HK-2 (cell line): ENCODE measurements around the gene AP3D1.

Experiments
- DNase-seq: peaks from one replicate; pipeline ENCODE4 v3.0.0-alpha.2; 2018; ENCODE audit not compliant: unreplicated experiment

Gene AP3D1

GRCh38 chr19:2181633-2181997 lies 30.2 kb upstream of the AP3D1 start:
- no peak for DNase-seq

GRCh38 chr19:2180881-2181632 lies 29.7 kb upstream of the AP3D1 start:
- DNase-seq: no peak

- DNase-seq: no peak
Observed at GRCh38 chr19:2180114-2180513, 28.7 kb upstream of the AP3D1 start.

GRCh38 chr19:2179095-2179494 lies 27.7 kb upstream of the AP3D1 start:
- DNase-seq: no peak

GRCh38 chr19:2176337-2176994 lies 25.1 kb upstream of the AP3D1 start:
- DNase-seq: no peak

DNA sequence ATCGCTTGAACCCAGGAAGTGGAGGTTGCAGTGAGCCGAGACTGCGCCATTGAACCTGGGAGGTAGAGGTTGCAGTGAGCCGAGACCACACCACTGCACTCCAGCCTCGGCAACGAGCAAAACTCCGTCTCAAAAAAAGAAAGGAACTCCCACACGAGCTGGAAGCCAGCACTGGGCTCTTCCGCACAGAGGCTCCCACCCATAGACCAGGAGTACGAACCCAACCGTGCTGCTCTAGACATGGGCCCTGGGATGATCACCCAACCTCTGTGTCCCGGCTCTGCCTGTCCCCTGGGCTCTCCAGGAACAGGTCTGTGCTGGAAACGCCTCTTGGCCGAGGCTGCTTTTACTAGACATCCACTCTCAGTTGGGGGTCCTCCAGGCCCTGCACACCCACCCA lies 24.4 kb upstream of the AP3D1 start:
- DNase-seq: no peak

GRCh38 chr19:2173767-2174577 lies 22.6 kb upstream of the AP3D1 start:
- no peak for DNase-seq

DNA sequence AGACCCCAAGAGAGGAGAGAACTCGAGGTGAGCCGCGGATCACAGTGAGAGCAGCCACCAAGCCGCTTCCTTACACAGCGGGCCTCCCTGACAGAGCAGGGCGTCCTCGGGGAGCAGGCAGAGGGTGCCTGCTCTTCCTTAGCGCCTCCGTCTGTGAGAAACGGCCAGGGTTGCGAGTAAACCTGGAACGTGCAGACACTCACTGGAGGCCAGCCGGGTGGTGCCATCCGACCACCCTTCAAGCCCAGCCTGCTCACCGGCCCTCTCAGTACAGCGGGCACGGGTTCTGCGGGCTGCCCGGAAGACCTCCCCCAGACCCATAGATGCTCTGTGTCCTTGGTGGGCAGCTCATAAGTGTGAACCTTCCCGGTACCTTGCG lies 22.0 kb upstream of the AP3D1 start:
- DNase-seq: no peak

DNA sequence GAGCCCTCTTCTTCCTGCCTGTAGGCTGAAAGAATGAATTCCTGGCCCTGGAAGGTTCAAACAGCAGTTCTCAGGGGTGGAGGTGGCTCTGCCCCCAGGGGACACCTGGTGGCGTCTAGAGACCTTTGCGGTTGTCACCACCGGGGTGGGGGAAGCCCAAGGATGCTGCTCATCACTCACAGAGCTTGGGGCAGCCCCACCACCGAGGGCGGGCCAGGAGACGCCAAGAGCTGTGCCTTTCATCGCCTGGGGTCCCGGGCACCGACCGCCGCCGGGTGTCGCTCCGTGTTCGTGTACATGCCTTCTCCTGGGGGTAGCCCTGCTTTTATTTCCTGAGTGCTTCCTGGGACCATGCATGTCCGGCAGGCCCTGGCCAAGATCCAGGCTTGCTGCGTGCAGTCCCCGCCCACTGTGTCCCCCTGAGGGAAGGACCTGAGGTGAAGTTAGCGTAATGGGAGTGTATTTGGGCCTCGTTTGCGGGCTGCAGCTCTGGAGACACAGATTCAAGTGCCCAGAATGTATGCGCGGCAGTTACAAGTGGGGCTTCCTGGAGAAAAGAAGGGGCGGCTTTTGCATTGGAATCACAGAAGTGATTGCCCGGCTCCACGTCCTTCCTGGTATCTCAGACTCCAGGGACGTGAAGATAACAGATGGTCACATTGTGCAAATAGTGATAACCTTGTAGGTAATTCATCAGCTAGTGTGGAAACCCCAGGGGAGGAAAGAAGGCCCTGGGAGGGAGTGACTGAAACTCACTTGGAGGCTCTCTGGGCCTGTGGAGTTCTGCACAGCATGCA lies 20.2 kb upstream of the AP3D1 start:
- no peak for DNase-seq

DNA sequence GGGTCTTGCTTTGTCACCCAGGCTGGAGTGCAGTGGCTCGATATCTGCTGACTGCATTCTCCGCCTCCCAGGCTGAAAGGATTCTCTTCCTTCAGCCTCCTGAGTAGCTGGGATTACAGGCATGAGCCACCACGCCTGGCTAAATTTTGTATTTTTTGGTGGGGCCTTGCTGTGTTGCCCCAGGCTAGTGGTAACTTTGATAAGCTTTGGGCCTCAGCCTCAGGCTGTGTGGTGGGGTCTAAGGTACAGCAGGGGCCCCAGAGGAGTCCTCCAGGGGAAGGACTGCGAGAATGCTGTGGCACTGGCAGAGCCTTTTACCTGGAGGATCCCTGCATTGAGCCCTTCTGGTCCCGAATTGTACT lies 19.6 kb upstream of the AP3D1 start:
- DNase-seq: no peak

GRCh38 chr19:2170219-2170618 lies 18.9 kb upstream of the AP3D1 start:
- DNase-seq: peak; percentile 33

DNA sequence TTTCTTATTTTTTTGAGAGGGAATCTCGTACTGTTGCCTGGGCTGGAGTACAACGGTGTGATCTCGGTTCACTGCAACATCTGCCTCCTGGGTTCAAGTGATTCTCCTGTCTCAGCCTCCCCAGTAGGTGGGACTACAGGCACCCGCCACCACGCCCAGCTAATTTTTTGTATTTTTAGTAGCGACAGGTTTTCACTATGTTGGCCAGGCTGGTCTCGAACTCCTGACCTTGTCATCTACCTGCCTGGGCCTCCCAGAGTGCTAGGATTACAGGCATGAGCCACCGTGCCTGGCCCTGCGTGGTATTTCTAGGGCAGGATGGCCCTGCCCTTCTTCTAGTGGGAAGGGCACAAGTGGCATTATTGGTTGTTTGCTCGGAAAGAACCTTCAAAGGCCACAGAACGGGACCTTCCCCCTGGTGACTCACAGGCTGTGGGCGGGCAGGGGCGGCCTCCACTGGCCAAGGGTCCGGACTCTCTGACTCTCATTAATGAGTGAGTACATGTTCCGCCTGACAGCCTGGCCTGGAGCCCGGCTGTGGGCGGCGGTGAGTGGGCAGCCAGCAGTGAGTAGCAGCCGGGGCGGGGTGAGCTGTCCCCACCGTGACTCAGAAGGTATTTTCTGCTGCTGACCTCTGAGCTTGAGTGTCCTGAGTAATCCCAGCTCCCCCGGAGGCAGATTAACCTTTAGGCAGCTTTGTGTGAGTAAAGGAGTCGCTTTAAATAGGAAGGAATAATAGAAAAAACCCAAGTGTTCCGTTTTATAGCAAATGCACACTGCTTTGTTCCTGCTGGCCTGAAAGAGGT lies 17.5 kb upstream of the AP3D1 start:
- DNase-seq: peak; percentile 98

- DNase-seq: peak; percentile 38
Observed at GRCh38 chr19:2167896-2168618, 16.7 kb upstream of the AP3D1 start.

DNA sequence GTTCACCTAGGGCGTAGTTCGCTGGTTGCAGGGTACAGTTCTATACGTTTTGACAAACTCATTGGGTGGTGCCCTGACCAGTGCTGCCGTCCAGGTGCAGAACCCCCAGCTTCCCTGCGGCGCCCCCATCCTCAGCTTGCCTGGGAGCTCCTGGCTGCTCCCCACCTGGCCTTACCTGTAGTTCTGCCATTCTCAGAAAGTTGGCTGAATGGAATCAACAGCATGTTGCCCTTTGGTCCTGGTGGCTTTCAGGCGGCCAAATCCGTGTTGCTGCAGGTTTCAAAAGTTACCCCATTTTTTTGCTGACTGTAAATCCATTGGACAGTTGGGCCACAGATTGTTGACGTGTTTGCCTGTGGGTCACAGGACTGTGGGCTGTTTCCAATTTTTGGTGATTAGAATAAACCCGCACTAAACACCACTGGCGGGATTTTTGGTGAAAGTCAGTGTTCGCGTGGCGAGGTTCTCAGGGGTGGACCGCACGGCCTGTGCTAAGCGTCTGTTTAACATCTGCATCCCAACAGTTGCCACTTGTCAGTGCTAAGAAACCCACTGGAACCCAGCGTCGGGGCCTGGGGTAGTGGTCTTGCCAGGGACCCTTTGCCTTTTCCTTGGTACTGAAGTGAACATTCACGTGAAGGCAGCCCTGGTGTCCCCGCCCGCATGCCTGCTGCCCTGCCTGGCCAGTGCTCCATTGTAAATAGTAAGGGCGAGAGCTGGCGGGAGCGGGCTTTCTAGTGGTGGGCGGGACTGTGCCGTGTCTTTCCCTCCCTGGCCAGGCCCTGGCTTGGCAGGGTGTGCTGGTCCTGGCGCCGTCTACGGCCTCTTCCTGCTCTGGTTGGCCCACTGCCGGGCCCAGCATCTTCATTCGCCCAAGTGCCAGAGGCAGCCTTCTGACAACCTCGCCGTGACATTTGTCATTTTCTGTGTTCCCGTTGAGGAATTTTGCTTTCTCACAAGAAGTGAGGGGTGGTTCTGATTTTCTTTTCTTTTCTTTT lies 15.7 kb upstream of the AP3D1 start:
- no peak for DNase-seq

DNA sequence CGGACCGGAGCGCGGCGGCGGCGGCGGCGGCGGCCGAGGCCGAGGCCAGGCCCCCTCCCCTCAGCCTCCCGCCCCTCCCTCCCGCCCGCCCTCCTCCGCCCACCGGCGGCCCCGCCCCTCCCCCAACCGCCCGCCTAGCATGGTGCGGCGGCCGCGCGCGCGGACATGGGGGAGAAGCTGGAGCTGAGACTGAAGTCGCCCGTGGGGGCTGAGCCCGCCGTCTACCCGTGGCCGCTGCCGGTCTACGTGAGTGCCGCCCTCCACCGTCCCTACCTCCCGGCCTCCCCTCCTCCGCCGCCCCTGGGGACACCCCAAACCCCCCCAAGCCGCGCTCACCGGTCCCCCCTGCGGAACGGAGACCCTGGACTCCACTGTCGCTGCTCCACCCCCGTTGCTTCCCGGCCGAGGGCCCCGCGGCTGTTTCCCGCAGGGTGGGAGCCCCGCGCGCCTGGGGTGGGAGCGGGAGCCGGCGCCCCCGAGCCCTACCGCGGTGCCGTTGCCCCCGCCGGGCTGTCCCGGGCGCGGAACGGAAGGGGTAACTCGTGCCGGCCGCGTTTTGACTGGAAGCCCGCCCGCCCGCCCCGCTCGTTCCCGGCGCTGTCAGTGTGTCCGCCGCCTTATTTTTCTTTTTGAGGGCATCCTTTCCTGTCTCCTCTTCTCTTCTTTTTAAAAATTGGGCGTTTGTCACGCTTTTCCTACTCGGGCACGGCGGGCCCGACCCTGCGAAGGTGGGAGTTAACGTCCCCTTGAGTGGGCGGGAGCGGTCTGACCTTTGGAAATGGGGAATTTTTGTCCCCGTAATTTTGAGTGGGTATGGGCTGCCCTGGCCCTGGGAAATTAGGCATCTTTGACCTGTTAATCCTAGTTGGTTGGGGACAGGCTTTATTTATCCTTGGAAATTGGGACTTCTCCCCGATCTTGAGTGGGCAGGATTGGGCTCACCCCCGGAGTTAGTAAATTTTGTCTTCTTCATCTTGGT lies 12.9 kb upstream of the AP3D1 start:
- no peak for DNase-seq

DNA sequence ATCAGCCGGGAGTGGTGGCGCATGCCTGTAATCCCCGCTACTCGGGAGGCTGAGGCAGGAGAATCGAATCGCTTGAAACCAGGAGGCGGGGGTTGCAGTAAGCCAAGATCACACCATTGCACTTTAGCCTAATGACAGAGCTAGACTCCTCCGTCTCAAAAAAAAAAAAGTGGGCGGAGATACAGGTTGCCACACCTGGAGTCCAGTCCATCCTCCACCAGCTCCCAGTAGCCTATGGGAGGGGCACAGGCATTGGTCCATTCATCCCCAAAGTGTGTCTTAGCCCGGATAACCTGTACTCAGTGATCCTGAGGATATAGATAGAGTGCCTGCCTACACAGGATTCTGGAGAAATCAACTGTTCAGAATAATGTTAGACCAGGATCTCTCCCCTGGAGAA lies 9.0 kb upstream of the AP3D1 start:
- DNase-seq: no peak

GRCh38 chr19:2157452-2157851 lies 6.1 kb upstream of the AP3D1 start:
- no peak for DNase-seq

GRCh38 chr19:2154587-2155075 lies 3.3 kb upstream of the AP3D1 start:
- DNase-seq: no peak
